ENCODE data around the gene IL22RA1. TPM values are rescaled to one million over a fixed set of nuclear protein-coding genes. Genes with fewer than 3 reads are reported as not detected.
A peak's percentile ranks its signal among the peaks of the same experiment; 100 is the strongest.

Gene IL22RA1
- total RNA-seq, 4 donors from 2014 or later = 16.6 to 36.4 (median 27.8) TPM

DNA sequence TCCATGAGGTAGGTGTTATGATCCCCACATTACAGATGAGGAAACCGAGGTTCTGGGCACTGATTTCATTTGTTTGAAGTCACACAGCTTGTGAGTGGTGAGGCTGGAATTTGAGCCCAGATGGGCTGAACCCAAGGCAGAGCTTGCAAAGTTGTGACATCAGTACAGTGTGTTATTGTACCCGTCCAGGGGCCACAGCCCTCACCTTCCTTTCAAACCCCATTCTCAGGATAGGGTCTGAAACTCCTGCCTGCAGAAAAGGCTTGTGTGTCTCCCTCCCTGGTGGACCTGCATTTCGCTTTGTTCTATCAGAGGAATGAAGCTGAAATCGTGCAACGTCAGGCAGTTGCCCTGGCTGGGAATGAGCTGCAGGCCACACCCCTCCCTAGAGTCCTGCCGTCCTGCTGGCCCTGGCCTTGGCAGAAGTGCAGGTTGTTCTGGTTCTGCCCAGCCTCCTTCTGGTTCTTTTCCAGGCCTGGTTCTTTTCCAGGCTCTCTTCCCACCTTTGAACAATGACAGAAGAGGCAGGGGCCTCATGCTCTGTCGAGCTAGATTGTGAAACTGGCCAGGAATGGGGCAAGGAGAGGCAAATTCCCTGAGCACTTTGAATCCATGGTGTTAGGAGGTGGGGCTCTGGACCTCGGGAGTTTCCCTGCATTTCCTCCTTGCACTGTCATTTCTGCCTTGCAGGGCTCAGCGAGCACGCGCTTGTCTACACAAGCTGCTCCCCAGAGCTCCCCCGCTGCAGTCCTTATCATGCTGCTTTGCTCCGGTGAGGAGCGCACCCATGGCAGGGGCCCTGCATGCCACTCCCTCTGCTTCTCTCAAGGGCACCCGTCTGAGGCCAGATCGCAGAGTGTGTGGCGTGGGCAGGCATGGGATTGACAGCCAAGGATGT lies 22.8 kb downstream of the IL22RA1 start:
- no peaks in the 10 kb centered on the region for H3K36me3 ChIP-seq
- H3K27ac ChIP-seq = peak overlapping the region; percentile 66
- H3K9me3 ChIP-seq = no peaks in the 10 kb centered on the region
- WGBS = 32% methylated on average over 11 of the region's 17 CpGs
- no peaks in the 10 kb centered on the region for H3K27me3 ChIP-seq
- H3K4me1 ChIP-seq = peaks cover 44% of the 10 kb centered on the region
- no peak for TF ChIP-seq EP300 (IDR thresholded peaks at IDR 0.05)
- peak in 1 of 3 donors; percentile 24 for TF ChIP-seq POLR2AphosphoS5 (IDR thresholded peaks at IDR 0.05)
- no peak for DNase-seq (ENCODE audit: low spot score in 2 of 2)
- no peak overlapping the region for H3K4me3 ChIP-seq

DNA sequence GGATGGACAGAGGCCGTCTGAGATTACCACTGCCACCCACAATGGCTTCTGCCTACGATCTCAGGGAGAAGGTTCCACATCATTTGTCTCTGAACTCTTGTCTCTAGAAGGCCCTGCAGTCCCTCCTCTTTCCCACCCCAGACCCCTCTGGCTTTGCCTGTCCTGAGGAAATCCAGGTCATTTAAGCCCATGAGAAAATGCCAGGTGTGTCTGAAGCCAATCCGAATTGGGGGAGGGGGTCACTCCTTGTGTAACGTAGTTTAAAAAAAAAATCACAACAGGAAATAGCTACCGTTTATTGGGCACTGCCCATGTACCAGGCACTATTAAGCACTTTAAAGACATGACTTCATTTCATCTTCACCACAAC lies 23.5 kb downstream of the IL22RA1 start:
- no peak overlapping the region for H3K4me3 ChIP-seq
- H3K9me3 ChIP-seq = no peaks in the 10 kb centered on the region
- no peak for TF ChIP-seq EP300 (IDR thresholded peaks at IDR 0.05)
- TF ChIP-seq, protein P1, sequence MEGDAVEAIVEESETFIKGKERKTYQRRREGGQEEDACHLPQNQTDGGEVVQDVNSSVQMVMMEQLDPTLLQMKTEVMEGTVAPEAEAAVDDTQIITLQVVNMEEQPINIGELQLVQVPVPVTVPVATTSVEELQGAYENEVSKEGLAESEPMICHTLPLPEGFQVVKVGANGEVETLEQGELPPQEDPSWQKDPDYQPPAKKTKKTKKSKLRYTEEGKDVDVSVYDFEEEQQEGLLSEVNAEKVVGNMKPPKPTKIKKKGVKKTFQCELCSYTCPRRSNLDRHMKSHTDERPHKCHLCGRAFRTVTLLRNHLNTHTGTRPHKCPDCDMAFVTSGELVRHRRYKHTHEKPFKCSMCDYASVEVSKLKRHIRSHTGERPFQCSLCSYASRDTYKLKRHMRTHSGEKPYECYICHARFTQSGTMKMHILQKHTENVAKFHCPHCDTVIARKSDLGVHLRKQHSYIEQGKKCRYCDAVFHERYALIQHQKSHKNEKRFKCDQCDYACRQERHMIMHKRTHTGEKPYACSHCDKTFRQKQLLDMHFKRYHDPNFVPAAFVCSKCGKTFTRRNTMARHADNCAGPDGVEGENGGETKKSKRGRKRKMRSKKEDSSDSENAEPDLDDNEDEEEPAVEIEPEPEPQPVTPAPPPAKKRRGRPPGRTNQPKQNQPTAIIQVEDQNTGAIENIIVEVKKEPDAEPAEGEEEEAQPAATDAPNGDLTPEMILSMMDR (IDR thresholded peaks at IDR 0.05) = no peak
- TF ChIP-seq POLR2AphosphoS5 (IDR thresholded peaks at IDR 0.05) = no peak
- TF ChIP-seq POLR2A (IDR thresholded peaks at IDR 0.05) = no peak
- H3K27me3 ChIP-seq = no peaks in the 10 kb centered on the region
- peak overlapping the region; percentile 66 for H3K27ac ChIP-seq
- peaks cover 44% of the 10 kb centered on the region for H3K4me1 ChIP-seq
- no peak for DNase-seq (ENCODE audit: low spot score in 2 of 2)
- 64% methylated on average over 5 of the region's 5 CpGs for WGBS
- no peaks in the 10 kb centered on the region for H3K36me3 ChIP-seq

DNA sequence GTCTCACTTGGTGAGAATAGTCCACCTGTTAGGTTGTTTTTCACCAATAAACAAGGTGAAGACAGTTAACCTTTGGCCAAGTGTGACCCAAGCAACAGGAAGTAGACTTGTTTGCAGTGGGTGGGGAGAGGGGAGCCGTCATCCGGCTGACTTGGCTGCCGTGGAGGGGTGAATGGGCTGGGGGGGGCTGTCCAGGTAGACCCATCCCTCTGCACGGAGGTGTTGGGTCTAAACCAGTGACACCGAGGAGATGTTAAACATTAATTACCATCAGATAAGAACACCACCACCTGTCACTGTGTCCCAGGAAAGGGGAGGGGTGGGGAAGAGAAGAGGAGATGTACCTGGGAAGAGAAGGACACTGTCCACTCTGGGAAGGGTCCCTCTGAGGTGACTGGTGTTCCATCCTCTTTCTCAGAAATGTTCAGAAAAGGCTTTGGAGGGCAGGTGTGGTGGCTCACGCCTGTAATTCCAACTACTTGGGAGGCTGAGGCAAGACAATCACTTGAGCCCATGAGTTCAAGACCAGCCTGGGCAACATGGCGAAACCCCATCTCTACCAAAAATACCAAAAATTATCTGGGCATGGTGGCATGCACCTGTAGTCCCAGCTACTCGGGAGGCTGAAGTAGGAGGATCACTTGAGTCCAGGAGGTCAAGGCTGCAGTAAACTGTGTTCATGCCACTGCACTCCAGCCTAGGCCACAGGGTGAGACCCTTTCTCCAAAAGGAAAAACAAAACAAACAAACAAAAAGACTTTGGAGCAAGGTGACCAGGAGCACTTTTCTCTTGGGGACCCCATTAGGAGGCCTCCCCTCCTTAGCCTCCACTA lies 24.3 kb downstream of the IL22RA1 start:
- Histone ChIP-seq H3K27me3 (no peaks in the 10 kb centered on the region), H3K36me3 (no peaks in the 10 kb centered on the region), H3K4me3 (no peak overlapping the region), H3K27ac (peak overlapping the region; percentile 27), H3K9me3 (no peaks in the 10 kb centered on the region), H3K4me1 (peaks cover 44% of the 10 kb centered on the region)
- WGBS = 71% methylated on average over 8 of the region's 8 CpGs
- TF ChIP-seq EP300 (IDR thresholded peaks at IDR 0.05) (no peak), POLR2A (IDR thresholded peaks at IDR 0.05) (no peak), POLR2AphosphoS5 (IDR thresholded peaks at IDR 0.05) (no peak)
- TF ChIP-seq, protein P1 (IDR thresholded peaks at IDR 0.05) = no peak
- no peak for DNase-seq (ENCODE audit: low spot score in 2 of 2)

DNA sequence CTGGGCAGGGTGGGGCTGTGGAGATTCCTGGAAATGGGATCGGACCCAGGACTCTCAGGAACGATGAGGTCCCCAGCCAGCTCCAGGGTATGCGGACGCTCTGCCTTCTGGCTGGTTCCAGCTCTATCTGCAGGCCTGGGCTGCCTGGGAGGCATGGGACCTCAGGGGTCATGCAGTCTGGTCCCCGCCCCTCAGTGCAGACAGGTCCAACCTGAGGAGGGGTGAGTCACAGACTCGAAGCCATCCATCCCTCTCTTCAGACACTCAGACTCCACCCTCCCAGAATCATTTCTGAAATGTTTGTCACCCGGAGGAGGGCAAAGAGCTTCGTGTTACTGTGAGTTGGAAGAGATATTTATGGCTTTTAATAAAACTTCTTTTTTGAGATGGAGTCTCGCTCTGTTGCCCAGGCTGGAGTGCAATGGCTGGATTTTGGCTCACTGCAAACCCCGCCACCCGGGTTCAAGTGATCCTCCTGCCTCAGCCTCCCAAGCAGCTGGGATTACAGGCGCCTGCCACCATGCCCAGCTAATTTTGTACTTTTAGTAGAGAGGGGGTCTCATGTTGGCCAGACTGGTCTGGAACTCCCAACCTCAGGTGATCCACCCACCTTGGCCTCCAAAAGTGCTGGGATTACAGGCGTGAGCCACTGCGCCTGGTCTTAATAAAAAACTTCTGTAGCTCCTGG lies 25.1 kb downstream of the IL22RA1 start:
- DNase-seq (ENCODE audit: low spot score in 2 of 2) = peak in 1 of 2 donors; percentile 62
- H3K27ac ChIP-seq = peak overlapping the region; percentile 27
- H3K4me3 ChIP-seq = no peak overlapping the region
- no peak for TF ChIP-seq POLR2AphosphoS5 (IDR thresholded peaks at IDR 0.05)
- TF ChIP-seq, protein P1 (IDR thresholded peaks at IDR 0.05) = no peak
- TF ChIP-seq POLR2A (IDR thresholded peaks at IDR 0.05) = no peak
- no peak for TF ChIP-seq EP300 (IDR thresholded peaks at IDR 0.05)
- peaks cover 45% of the 10 kb centered on the region for H3K4me1 ChIP-seq
- H3K36me3 ChIP-seq = no peaks in the 10 kb centered on the region
- WGBS = 67% methylated on average over 13 of the region's 14 CpGs
- H3K9me3 ChIP-seq = no peaks in the 10 kb centered on the region
- H3K27me3 ChIP-seq = no peaks in the 10 kb centered on the region

DNA sequence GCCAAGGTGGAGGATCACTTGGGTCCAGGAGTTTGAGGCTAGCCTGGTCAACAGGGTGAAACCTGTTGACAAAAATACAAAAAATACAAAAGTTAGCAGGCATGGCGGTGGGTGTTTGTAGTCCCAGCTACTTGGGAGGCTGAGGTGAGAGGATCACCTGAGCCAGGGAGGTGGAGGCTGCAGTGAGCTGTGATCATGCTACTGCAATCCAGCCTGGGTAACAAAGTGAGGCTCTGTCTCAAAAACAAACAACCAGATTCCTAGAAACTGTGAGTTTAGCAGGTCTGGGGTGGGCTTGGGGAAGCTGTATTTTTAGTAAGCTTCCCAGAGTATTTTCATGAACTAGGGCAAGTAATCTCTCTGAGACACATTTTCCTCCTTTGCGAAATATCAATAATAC lies 25.8 kb downstream of the IL22RA1 start:
- Histone ChIP-seq H3K27ac (no peak overlapping the region), H3K36me3 (no peaks in the 10 kb centered on the region), H3K4me3 (no peak overlapping the region), H3K4me1 (peaks cover 52% of the 10 kb centered on the region), H3K27me3 (no peaks in the 10 kb centered on the region), H3K9me3 (no peaks in the 10 kb centered on the region)
- no peak for DNase-seq (ENCODE audit: low spot score in 2 of 2)
- TF ChIP-seq EP300 (IDR thresholded peaks at IDR 0.05) = no peak
- no peak for TF ChIP-seq POLR2AphosphoS5 (IDR thresholded peaks at IDR 0.05)
- TF ChIP-seq, protein P1 (IDR thresholded peaks at IDR 0.05) = no peak
- TF ChIP-seq POLR2A (IDR thresholded peaks at IDR 0.05) = no peak
- WGBS = 86% methylated on average over 2 of the region's 2 CpGs
